ENCODE results near the gene FA2H.

Gene FA2H

DNA sequence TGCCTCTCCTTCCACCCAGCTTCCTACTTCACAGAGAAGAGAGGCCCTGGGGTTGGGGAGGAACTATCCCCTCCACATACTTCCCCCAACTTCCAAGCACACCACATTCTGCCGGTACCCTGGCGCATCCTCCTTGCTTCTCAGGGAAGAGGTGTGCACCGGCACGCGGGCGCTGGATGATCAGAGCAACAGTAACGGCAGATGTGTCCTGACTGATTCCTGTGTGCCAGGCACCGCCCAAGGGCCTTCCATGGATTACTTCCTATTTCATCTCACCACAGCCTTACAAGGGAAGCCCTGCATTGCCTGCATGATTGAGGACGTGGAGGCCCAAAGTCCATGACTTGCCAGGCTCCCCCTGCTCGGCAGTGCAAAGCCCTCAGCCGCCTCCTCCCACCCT lies 52.9 kb downstream of the FA2H start:
- DNase-seq, result no peak

DNA sequence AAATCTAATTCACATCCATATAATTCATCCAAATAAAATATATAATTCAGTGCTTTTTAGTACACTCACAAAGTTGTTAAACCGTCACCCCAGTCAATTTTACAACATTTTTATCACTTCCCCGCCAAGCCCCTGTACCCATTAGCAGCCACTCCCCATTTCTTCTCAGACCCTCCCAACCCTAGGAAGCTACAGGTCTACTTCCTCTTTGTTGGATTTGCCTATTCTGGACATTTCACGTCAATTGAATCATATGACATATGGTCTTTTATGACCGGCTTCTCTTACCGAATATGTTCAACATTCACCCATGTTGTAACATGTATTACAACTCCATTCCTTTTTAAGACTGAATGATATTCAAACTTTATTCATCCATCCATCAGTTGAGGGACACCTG lies 54.0 kb downstream of the FA2H start:
- no peak for DNase-seq

DNA sequence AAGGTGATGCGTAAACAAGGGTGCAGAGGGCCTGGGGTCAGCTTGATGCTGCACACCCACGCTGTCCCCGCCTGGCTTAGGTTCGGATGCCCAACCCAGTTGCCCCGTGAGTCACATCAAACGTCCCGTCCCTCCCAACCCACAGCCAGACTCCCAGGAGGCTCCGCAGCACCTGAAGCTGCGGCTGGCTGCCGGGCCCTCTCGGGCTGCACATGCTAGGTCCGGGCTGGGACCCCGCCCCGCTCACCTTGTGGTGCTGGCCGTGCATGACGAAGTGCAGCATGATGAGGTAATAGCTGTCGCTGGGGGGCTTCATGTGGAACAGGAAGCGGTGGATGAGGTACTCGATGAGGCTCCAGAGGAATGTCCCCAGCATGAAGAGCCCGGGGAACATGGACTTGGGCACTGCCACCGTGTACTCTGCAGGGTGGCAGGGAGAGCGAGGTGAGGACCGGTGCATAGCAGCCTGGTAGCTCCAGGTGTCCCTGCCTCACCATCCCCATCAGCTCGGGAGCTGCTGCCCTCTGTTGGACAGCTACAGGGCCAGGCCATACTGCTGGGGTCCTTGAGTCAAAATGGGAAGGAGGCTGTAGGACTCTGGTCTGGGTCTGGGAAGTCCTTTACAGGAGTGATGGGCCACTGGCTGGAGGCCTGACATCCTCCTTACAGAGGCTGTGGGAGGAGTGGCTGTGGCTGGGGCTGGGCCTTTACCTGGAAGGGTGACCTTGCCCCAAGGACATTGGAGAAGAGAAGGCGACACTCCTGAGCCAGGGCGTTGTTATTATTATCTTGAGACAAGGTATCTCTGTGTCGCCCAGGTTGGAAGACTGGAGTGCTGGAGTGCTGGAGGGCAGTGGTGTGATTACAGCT lies 55.6 kb downstream of the FA2H start:
- DNase-seq, result no peak

DNA sequence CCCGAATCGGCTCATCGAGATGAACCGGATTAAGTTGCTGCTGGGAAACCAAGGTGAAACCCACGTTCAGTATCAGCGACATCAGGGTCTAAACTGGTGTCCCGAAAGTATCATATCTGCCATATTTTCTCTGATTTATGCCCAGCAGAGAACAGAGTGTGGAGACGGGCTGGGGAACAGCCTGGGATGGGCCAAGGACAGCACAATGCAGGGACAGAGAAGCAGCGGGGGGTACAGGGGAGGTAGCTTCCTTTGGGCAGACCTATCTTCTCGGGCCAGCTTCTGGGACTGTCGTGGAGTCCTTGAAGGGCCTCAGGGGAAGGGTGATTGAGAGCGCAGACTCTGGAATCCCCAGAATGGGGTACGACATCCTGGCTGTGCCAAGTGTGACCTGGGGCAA lies 56.5 kb downstream of the FA2H start:
- no peak for DNase-seq

DNA sequence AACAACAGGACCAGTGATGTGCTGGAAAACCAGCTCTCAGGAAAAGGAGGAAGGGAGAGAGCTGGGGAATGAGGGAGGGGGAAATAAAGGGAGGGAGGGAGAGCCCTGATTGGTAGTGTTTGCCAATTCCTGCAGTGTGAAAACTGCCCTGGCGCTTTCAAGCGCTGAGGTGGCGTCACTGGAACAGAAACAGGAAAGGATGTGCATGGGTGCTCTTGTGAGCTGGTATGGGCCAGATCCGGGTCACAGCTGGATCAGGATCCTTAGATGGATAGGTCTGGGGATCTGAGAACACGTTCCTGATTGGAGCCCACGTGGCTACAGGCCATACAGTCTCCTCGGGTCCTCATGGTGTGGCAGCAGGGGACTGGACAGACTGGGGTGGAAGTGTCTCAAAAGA lies 57.3 kb downstream of the FA2H start:
- DNase-seq, result no peak

DNA sequence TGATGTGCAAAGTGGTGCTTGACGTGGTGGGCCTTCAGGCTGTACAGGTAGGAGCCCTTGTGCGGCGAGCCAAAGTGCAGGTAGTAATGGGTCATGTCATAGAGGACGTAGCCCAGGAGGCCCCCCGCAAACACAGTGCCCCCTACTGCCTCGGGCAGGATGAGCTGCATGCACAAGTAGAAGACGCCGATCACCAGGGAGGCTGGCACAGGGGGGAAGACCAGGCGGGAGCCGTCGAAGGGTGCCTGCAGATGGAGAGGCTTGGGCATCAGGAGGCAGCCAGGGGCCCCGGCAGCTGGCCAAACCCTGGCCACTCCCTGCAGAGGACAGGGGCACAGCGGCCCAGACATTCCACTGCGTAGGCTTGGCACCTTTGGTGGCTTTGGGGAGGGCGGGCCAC lies 58.3 kb downstream of the FA2H start:
- no peak for DNase-seq

DNA sequence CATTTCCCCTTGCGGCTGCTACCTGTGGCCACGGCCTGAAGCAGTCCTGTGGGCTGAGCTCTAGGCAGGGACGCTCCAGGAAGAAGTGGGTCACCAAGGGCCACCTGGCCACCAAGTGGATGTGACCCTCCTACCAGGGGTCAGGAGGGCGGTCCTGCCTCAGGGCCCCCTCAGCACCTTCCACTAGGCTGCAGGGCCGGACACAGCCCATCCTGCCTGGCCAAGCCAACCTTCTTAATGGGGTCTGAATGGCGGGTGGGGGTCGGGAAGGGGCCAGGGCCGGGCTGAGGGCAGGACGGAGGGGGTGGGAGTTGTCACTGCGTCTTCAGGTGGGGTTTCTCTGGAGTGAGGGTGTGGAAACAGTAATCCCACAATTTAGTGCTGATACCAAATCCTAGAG lies 60.7 kb downstream of the FA2H start:
- no peak for DNase-seq

DNA sequence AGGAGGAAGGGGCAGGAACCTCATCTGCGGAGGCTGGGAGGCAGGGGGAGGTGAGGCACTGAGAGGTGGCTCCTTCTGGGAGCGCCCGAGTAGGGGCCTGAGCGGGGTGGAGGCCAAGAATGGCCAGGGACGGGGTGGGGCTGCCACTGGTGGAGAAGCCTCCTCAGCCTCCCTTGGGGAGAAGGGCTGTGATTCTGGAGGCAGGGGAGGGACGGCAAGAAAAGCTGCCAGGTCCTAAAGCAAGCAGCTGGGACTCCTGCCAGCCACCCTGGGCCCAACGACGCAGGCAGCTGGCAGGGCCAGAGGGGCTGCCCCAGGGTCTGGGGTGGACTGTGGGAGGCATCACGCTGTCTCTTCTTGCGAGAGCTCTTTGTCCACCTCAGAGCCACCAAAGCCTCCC lies 61.3 kb downstream of the FA2H start:
- DNase-seq, result no peak

DNA sequence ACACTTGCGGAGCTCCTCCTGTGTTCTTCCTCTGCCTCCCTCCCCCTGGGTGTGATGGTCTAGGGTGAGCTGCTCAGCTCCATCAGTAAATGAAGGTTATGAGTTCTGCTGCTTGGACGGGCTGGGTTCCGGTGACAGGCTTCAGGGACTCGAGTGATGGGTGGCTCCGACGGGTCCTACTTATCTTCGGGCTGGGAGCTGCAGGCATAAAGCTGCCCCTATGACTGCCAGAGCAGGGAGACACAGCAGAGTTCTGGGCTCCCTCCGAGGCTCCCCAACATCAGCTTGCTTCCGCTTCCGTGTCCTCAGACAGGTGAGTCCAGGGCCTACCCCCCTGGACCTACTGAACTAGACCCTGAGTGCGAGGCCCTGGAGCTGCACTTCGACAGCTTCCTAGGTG lies 62.7 kb downstream of the FA2H start:
- no peak for DNase-seq

DNA sequence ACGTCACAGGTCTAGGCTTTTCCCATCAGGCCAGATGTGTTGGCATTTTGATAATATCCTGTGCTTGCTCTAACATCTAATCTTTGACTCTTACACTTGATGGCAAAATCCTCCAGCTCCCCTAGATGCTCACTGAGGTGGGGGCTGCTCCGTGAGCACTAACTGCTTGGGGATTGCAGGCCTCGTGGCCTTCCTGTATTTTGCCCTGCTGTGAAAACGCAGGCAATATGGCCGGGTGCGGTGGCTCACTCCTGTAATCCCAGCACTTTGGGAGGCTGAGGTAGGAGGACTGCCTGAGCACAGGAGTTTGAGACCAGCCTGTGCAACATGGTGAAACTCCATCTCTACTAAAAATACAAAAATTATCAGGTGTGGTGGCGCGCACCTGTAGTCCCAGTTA lies 64.2 kb downstream of the FA2H start:
- no peak for DNase-seq

DNA sequence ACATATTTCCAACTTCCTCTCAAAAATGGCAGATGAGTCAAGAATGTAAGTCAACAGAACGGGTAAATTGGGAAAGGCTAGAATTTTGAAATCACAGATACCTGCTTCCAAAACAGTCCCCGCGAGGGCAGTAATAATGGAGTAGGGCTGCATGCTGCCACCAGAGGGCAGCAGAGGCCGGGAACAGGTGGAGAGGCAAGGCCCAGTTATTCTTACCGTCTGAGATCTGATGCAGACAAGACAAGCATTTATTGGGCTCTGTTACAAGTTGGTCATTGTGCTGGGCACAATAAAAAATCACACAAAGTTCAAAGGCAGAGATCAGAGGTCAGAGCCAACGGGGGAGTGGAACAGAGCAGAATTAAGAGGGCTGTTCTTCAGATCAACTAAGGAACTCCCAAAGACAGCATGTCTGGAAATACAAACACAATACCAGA lies 65.2 kb downstream of the FA2H start:
- peak; percentile 62 for DNase-seq

DNA sequence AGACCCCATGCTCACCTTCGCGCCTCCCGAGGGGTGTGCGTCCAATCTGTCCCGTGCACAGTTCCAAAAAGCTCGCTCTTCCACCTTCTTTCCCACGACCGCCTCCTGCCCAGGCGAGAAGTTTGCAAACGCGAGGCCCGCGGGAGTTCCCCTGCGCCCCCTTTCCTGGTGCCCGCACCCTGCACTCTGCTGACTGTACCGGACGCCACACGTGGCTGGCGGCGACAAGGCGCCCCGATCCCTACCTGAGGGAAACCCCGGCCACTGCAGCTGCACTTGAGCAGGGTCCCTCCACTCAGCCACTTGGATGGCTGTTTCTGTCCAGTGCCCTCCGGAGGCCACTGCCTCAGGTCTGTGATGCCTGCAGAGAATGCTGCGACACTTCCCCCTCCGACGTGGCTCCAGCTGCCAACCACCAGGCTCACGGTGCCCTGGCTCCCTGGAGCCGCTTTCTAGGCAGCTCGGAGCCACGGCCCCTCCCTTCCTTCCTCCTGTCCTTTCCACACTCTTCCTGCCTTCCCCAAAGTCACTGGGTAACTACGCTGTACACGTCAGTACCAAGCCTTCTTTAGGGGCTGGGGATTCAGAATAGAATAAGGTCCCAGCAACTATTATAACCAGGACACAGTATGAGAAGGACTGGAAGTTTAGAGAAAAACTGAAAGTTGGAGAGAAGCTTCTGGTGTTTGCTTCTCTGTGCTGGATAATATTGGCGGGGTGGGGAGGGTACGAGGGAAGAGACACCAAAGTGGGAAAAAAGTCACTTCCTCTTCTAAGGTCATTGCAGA lies 74.0 kb downstream of the FA2H start, which contains the start of gene MLKL:
Gene MLKL (minus strand): TSS at position 425 of the 788 bp plus-strand sequence. CDS start 5,105 bp downstream, outside the sequence.
- DNase-seq, result peak; percentile 29

DNA sequence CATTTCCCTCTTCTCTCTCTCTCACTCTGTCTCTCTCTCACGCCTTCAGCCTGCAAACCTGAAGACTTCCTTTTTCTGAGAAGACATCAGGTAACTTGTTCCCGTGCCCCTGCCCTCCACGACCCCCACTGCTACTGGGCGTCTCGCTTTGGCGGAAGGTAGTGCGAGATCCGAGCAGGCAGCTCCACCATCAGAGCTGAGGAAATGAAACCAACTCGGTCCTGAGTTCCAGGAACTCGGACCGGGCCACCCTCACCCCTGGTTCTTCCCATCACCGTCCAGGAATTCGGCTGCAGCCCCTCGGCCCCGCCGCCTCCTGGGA lies 74.5 kb downstream of the FA2H start:
- no peak for DNase-seq

DNA sequence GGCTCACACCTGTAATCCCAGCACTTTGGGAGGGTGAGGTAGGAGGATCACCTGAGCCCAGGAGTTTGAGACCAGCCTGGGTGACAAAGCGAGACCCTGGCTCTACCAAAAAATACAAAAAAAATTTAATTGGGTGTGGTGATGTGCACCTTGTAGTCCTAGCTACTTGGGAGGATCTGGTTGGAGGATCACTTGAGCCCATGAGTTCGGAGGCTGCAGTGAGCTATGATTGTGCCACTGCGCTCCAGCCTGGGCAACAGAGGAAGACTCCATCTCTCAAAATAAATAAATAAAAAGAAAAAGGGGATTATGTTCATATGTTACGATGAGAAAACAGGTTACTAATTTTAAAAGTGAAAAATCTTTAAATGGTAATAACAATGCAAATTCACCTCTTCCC lies 75.0 kb downstream of the FA2H start:
- no peak for DNase-seq

DNA sequence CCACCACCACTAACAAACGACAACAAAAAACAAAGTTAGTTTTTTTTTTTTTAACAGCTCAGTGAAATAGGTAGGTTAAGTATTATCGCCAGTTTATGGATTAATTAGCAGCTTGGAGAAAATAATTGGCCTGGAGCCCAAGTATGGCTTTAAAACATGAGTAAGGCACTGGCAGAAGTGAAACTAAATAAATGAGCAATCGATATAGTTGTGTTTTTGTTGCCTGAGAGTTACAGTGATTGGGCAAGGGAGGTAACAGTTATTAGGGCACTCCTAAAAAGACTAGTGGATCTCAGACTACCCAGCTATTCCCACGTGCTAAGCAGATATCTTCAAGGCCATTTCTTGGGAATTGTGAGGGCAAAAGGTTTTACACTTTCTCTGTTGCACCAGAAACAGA lies 76.4 kb downstream of the FA2H start:
- DNase-seq, result no peak

DNA sequence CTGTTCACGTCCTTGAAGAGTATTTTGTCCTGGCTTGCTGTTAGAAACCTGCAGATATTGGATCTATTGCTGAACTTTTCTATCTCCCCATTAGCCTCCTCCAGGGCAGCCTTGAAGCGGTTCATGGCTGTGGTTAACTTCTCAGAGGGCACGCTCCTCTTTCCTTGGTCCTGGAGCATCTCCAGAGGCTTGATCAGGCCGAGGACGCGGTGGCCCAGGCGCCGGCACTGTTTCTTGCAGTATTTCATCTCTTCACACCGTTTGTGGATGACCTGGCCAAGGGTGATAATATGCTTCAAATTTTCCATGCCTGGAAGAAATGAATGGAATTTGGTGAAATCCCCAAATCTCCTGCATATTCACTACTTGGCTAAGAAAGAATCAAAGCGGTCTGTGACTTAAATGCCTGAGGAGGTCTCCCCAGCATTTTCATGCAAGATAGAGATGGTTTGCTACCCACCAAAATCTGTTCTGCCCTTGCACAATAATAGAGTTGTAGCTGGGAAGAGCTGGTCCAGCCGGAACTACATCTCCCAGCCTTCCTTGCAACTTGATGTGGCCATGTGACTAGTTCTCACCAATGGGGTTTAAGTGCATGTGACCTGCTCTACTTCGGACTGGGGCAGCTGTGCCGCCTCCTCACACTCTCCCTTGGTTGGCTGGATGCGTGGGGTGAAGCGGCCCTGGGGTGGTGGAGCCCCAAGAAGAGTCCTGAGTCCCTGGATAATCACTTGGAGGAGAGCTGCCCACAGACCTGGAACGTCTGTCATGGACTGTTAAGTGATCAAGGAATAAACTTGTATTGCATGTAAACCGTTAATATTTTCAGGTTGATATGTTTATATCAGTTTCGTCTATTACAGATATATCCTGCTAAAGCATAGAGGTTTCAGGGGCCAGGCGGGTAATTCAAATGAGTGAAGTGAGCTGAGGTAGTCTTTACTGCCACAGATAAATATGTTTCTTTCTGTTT lies 78.9 kb downstream of the FA2H start:
- peak; percentile 89 for DNase-seq

DNA sequence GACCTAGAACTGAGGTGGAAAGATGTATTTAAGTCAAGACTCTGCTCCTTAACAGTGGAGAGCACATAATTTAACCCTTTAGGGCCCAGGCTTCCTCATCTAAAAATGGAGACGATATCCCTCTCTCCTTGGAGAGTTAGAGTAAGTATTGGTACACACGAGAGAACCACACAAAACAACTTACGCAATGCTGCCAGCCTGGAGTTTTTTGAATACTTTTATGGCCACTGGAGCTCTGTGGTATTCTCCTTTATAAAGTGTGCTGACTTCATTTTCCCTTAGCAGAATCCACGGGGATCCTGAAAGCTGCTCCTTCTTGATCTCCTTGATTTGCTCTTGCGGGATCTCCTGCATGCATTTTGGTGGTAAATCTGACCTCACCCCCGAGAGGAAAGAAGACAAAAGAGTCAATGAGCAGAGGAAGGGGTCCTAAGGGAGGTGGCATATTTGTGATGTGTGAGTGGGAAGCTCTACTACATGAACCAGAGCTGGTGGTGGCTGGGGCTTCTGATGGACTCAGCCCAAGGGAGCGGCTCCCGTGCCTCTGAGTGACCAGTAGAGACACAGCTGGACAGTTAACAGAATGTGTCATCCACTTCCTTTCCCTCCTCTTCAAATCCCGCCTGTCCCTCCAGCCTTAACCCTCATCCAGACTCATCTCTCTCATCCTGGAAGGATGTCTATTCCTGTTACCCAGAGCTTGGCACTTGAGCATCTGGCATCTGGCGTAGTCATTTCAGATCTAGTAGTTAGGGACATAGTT lies 83.3 kb downstream of the FA2H start:
- peak; percentile 25 for DNase-seq

DNA sequence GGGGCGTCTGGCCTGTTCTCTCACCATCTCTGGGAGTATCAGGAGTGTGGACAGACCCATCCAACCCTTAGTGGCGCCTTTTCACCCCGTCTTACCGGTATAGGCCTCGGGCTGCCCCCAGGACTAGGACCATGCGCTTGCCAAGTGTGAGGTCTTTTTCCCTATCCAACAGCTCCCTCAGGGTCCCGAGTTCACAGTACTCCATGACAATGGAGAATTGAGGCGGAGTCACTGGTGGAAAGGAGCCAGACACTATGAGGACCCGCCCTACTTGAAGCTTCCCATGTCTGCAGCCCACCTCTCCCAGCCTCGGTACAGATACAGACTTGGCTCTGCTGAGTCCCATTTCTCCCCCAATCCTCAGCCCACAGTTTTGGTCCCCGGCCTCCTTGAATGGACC lies 92.1 kb downstream of the FA2H start:
- DNase-seq, result no peak

DNA sequence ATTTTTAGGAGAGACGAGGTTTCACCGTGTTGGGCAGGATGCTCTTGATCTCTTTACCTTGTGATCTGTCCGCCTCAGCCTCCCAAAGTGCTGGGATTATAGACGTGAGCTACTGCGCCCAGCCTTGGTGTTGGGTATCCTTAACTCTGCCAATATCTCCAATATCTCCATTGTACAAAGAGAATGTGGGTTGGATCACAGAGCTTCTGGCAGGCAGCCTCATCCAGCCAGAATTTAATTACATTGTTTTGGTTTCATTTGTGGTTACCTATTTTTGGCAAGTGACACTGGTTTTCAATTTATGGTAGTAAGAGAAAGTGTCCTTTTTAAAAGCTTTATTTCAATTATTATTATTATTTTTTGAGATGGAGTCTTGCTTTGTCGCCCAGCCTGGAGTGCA lies 93.9 kb downstream of the FA2H start:
- DNase-seq, result no peak

DNA sequence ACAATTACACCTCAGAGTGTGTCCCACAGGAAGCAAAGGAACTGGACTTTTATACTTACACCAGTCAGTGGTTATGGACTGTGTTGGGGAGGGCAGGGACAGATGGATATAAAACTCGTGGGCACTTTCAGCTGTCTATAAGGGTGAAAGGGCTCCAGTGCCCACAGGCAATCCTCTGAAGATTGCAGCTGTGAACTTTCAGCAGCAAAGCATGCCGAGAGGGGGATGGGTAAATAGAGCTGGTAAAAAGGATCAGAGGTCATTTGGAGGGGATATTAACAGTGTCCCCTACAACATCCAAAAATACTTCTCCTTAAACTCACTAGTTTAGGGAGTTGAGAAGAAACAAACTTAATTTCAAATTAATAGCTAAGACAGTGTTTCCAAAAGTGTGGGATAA lies 94.6 kb downstream of the FA2H start:
- DNase-seq, result no peak

DNA sequence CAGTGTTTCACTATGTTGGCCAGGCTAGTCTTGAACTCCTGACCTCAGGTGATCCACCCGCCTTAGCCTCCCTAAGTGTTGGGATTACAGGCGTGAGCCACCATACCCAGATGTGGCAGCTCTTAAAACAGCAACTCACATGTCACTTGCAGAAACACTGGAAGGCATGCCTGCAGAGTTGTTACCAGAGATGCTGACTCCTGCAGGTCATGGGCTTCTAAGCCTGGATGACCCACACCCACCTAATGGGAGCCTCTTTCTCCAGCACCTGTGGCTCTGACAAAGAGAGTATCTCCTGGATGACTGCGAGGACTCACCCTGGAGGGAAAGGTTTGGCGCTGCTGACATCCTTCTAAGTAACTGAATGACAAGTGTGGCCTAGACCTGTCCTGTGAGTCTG lies 96.8 kb downstream of the FA2H start:
- no peak for DNase-seq

DNA sequence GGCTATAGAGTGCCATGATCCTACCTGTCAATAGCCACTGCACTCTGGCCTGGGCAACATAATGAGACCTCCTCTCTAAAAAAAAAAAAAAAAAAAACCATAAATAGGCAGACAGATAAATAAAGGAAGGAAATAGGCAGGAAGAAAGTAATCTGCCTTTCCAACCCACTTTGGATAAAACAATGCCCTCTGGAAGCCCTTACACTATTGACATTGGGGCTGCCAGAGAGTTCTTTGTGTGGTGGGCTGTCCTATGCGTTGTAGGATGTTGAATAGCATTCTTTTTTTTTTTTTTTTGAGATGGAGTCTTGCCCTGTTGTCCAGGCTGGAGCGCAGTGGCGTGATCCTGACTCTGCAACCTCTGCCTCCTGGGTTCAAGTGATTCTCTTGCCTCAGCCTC lies 100.7 kb downstream of the FA2H start:
- no peak for DNase-seq
